ENCODE measurements around the gene CABP1.

GRCh38 chr12:120690978-120691377, 50.6 kb downstream of the CABP1 start:
- TF ChIP-seq POLR2AphosphoS5 (IDR thresholded peaks at IDR 0.05; ENCODE audit: borderline replicate concordance, low read depth, low read length) (no peak), EZH2 (IDR thresholded peaks at IDR 0.05) (no peak), FOXP2 (optimal IDR thresholded peaks at IDR 0.05; ENCODE audit: control extremely low read depth, extremely low read length, insufficient read depth) (no peak)

Data from SK-N-MC (cell line).